Endothelial cell of umbilical vein (primary cell): ENCODE data around the gene AFF4. TPM values are rescaled to one million over a fixed set of nuclear protein-coding genes. Genes with fewer than 3 reads are reported as not detected.

Experiments used
- BruUV-seq: library from RNA; stranded (reverse); fragments of 400-500 nt; replicated peaks from 2 replicates; lab custom pipeline; 2021; lab: Mats Ljungman, UMichigan
- CTCF ChIA-PET: fragments of 300-600, 350-600 bp; sonication (Branson Sonifier 250); formaldehyde crosslinking; loops from one replicate; lab custom pipeline; 2021; ENCODE audit warnings: antibody characterized with exemption, inconsistent platforms; lab: Charles Lee
- POLR2A ChIA-PET: fragments of 300-600, 350-600 bp; sonication (Branson Sonifier 250); formaldehyde crosslinking; loops from one replicate; lab custom pipeline; 2021; ENCODE audit warnings: antibody characterized with exemption, inconsistent platforms; lab: Charles Lee
- DNase-seq: peaks from one replicate; pipeline ENCODE4 v3.0.0-alpha.2; 2011; ENCODE audit warnings: low read depth, low spot score
- FAIRE-seq: peaks from 2 replicates; lab custom pipeline; 2011; peaks lifted over from hg19 to GRCh38; lab: Jason Lieb, UNC
- H2AFZ ChIP-seq: 2 replicates; pipeline ENCODE4 v1.6.0; 2012; ENCODE audit warnings: low read depth, low read length, control low read depth, inconsistent platforms
- H3K27ac ChIP-seq: 2 replicates; pipeline ENCODE4 v1.5.1; 2011; ENCODE audit warnings: low read depth, mild to moderate bottlenecking, control low read depth, low read length, moderate library complexity; ENCODE audit not compliant: insufficient read depth
- H3K27me3 ChIP-seq, 2 experiments: 2 replicates each; pipeline versions ENCODE4 v1.6.0 to v1.6.1; 2011; ENCODE audit warnings: low read length in 2 of 2, mixed read lengths in 1 of 2; ENCODE audit not compliant: control insufficient read depth in 2 of 2, insufficient read depth in 2 of 2
- H3K36me3 ChIP-seq, 2 experiments: 2 replicates in 1 of 2; 3 replicates in 1 of 2; pipeline ENCODE4 v1.5.1; 2011; ENCODE audit warnings: low read length in 2 of 2, mild to moderate bottlenecking in 1 of 2, moderate library complexity in 1 of 2; ENCODE audit not compliant: control insufficient read depth in 2 of 2, insufficient read depth in 2 of 2; ENCODE audit errors: extremely low read depth in 1 of 2
- H3K4me1 ChIP-seq: 3 replicates; pipeline ENCODE4 v1.5.1; 2011; ENCODE audit warnings: mild to moderate bottlenecking, low read length; ENCODE audit not compliant: control insufficient read depth, insufficient read depth; ENCODE audit errors: extremely low read depth
- H3K4me2 ChIP-seq: 2 replicates; pipeline ENCODE4 v1.6.1; 2011; ENCODE audit warnings: low read length, control low read depth, mixed read lengths; ENCODE audit not compliant: insufficient read depth
- H3K4me3 ChIP-seq, 3 experiments: fragments of 200-600 bp in 1 of 3; sonication (generic), shearing (Covaris generic) in 1 of 3; replicated peaks in 1 of 3; 2 replicates each; pipeline ENCODE4 v1.5.1; 2011 to 2016; ENCODE audit warnings: control low read depth in 3 of 3, low read length in 3 of 3, mild to moderate bottlenecking in 2 of 3, inconsistent platforms in 1 of 3, low read depth in 1 of 3, moderate library complexity in 1 of 3; ENCODE audit not compliant: insufficient read depth in 1 of 3
- H3K79me2 ChIP-seq: 2 replicates; pipeline ENCODE4 v1.6.0; 2012; ENCODE audit warnings: low read length, inconsistent platforms; ENCODE audit not compliant: control insufficient read depth, insufficient read depth
- H3K9ac ChIP-seq: replicated peaks from 2 replicates; pipeline ENCODE3; 2011; ENCODE audit warnings: low read length, control low read depth; ENCODE audit not compliant: insufficient read depth; ENCODE audit errors: extremely low read depth
- H3K9me1 ChIP-seq: replicated peaks from 3 replicates; pipeline ENCODE4 v1.6.0; 2011; ENCODE audit warnings: mild to moderate bottlenecking, low read length; ENCODE audit not compliant: control insufficient read depth, insufficient read depth; ENCODE audit errors: extremely low read depth
- H3K9me3 ChIP-seq: replicated peaks from 2 replicates; pipeline ENCODE4 v1.5.1; 2012; ENCODE audit warnings: low read length, inconsistent platforms; ENCODE audit not compliant: control insufficient read depth, insufficient read depth
- H4K20me1 ChIP-seq: replicated peaks from 2 replicates; pipeline ENCODE3; 2011; ENCODE audit warnings: mild to moderate bottlenecking, low read length; ENCODE audit not compliant: control insufficient read depth, insufficient read depth; ENCODE audit errors: extremely low read depth
- CTCF ChIP-seq, 2 donors: IDR thresholded peaks; 1 replicate in 1 of 2; 2 replicates in 1 of 2; pipeline ENCODE4 v1.5.1; 2011; ENCODE audit warnings: low read length in 2 of 2, mild to moderate bottlenecking in 2 of 2, moderate library complexity in 2 of 2, control low read depth in 1 of 2, inconsistent platforms in 1 of 2, low read depth in 1 of 2; ENCODE audit not compliant: insufficient read depth in 1 of 2; ENCODE audit errors: extremely low read depth in 1 of 2
- EZH2 ChIP-seq: IDR thresholded peaks from 2 replicates; pipeline ENCODE4 v1.6.1; 2012; ENCODE audit warnings: borderline replicate concordance, low read depth, mild to moderate bottlenecking, moderate library complexity, low read length, inconsistent platforms; ENCODE audit not compliant: severe bottlenecking
- FOS ChIP-seq: IDR thresholded peaks from 2 replicates; pipeline ENCODE4 v1.6.1; 2011; ENCODE audit warnings: mild to moderate bottlenecking, low read length, moderate library complexity, borderline replicate concordance; ENCODE audit not compliant: insufficient read depth
- GATA2 ChIP-seq: IDR thresholded peaks from 2 replicates; pipeline ENCODE4 v1.7.0; 2011; ENCODE audit warnings: low read depth, mild to moderate bottlenecking, moderate library complexity, mixed read lengths, low read length; ENCODE audit not compliant: insufficient read length, insufficient read depth
- JUN ChIP-seq: IDR thresholded peaks from 2 replicates; pipeline ENCODE4 v1.6.1; 2011; ENCODE audit warnings: borderline replicate concordance, low read depth; ENCODE audit not compliant: insufficient read length, insufficient read depth
- MAX ChIP-seq: IDR thresholded peaks from 2 replicates; pipeline ENCODE4 v1.6.1; 2011; ENCODE audit not compliant: insufficient read depth, insufficient read length
- MYC ChIP-seq: IDR thresholded peaks from one replicate; pipeline ENCODE4 v1.6.1; 2011; ENCODE audit warnings: mild to moderate bottlenecking, low read depth, low read length
- POLR2A ChIP-seq: IDR thresholded peaks from 2 replicates; pipeline ENCODE4 v1.6.1; 2012; ENCODE audit warnings: low read depth, mild to moderate bottlenecking, control low read depth, low read length
- POLR2AphosphoS5 ChIP-seq: IDR thresholded peaks from 2 replicates; pipeline ENCODE4 v1.6.1; 2012; ENCODE audit warnings: low read depth, mild to moderate bottlenecking, control low read depth, low read length, moderate library complexity; ENCODE audit not compliant: insufficient read depth
- dilution Hi-C: fragments of 300-500 bp; cut with MboI; formaldehyde crosslinking; loops from one replicate; pipeline ENCODE4 v1.15.0; 2019; ENCODE audit warnings: low sequenced_read_pairs; ENCODE audit not compliant: extremely low pct_ligation_motif_present
- intact Hi-C: fragments of 100-400 bp; cut with micrococcal nuclease; formaldehyde crosslinking; loops from one replicate; pipeline ENCODE4 v1.10.0; 2022
- polyA plus RNA-seq, 4 experiments: library from polyadenylated mRNA; depleted of rRNA in 3 of 4; stranded (reverse) in 3 of 4; unstranded in 1 of 4; fragments of >200 nt; gene quantifications; 2 replicates each; pipeline versions ENCODE4 v1.2.1 to v1.2.3, GENCODE V29; 2011 to 2012; ENCODE audit warnings: missing spikeins in 1 of 4
- total RNA-seq: library from RNA; stranded (reverse); gene quantifications from 2 replicates; pipeline ENCODE4 v1.2.3, GENCODE V29; 2021

Gene AFF4
- total and polyA plus RNA-seq, 2 donors (not counting 3 experiments of a cell fraction or from before 2014, with no cell fraction given), result 27.0 to 88.3 TPM

GRCh38 chr5:132909702-132910101 lies 53.7 kb downstream of the AFF4 start:
- no peak overlapping the region for H3K4me2 ChIP-seq
- POLR2A ChIA-PET, result no interaction called here
- CTCF ChIA-PET, result interaction anchor here (1.7 kb wide), 1 partner anchor 9 kb away, joined by 4 read pairs; no protein-coding TSS in a partner anchor
- peaks cover 0 to 9% of the 10 kb centered on the region in 2 experiments for H3K36me3 ChIP-seq
- DNase-seq (no peak), FAIRE-seq (no peak)
- H3K4me3 ChIP-seq, result no peak overlapping the region
- H3K9me1 ChIP-seq, result no peaks in the 10 kb centered on the region
- H3K27ac ChIP-seq, result no peak overlapping the region
- no peaks in the 10 kb centered on the region for H4K20me1 ChIP-seq
- TF ChIP-seq POLR2A (no peak), GATA2 (no peak), EZH2 (no peak), JUN (no peak), POLR2AphosphoS5 (no peak), MAX (no peak), FOS (no peak), MYC (no peak), CTCF (IDR thresholded peaks at IDR 0.05; ENCODE audit: extremely low read depth in 1 of 2, insufficient read depth in 1 of 2, low read depth in 1 of 2, low read length in 2 of 2) (no peak)
- H3K79me2 ChIP-seq, result peaks cover 44% of the 10 kb centered on the region
- no peak overlapping the region for H2AFZ ChIP-seq
- no peak overlapping the region for H3K9ac ChIP-seq
- H3K9me3 ChIP-seq, result no peaks in the 10 kb centered on the region
- H3K27me3 ChIP-seq, result no peaks in the 10 kb centered on the region
- no TSS peak for BruUV-seq
- peaks cover 23% of the 10 kb centered on the region for H3K4me1 ChIP-seq
- dilution Hi-C loops (no loop called here), intact Hi-C loops (loop anchor here (5.0 kb wide), 1 partner anchor 118 kb away; the partner anchor contains the start of gene ZCCHC10)
